ENCODE data around the gene CADM2. TPM values are rescaled to one million over a fixed set of nuclear protein-coding genes. Genes with fewer than 3 reads are reported as not detected.

CADM2 gene
- total RNA-seq, 1 experiment from 2014 or later, result not detected

DNA sequence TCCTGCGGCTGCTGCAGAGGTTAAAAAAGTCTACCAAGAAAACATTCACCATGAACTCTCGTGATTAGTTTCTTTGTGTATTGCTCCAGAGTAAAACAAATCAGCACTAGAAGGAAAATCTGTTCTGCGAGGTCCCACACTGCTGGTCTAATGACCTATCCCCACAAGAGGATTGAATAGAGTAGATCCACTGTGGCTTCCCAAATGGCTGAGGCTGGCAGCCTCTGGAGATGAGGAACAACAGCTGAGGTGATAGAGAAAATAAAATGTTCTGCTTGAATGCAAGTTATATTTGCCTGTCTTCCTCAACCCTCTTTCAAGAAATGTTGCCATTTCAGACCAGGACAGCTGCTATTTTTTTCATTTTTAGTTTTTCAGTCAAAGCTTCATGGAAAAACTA, 883.3 kb downstream of the CADM2 start (continued):
- TF ChIP-seq REST (IDR thresholded peaks at IDR 0.05; ENCODE audit: low read depth), result no peak
- no peak for TF ChIP-seq ATF3 (IDR thresholded peaks at IDR 0.05)
- no peak for TF ChIP-seq CBX3 (IDR thresholded peaks at IDR 0.05; ENCODE audit: low read depth)
- TF ChIP-seq JUND (IDR thresholded peaks at IDR 0.05), result no peak

- Histone ChIP-seq H3K36me3 (ENCODE audit: control insufficient read depth in 1 of 2, insufficient read depth in 2 of 2, low read length in 2 of 2) (no peaks in the 10 kb centered on the region), H3K27ac (ENCODE audit: low read depth, low read length) (no peak overlapping the region), H3K9ac (ENCODE audit: low read length) (no peak overlapping the region), H3K4me2 (ENCODE audit: low read length) (no peak overlapping the region), H3K9me3 (ENCODE audit: control insufficient read depth in 1 of 2, insufficient read depth in 1 of 2, low read depth in 1 of 2, low read length in 2 of 2) (peaks cover 17 to 18% of the 10 kb centered on the region in 2 experiments; a peak in 3 of 4 replicates), H3K27me3 (ENCODE audit: insufficient read depth, low read length) (no peaks in the 10 kb centered on the region), H3K4me1 (ENCODE audit: control insufficient read depth in 1 of 2, insufficient read depth in 2 of 2, low read length in 2 of 2) (no peaks in the 10 kb centered on the region), H3K4me3 (replicated peaks in 1 of 2; ENCODE audit: low read depth in 1 of 2, low read length in 2 of 2) (no peak overlapping the region), H3K9me2 (ENCODE audit: insufficient read depth) (no peaks in the 10 kb centered on the region), H4K20me1 (ENCODE audit: insufficient read depth) (no peaks in the 10 kb centered on the region), H3K79me2 (ENCODE audit: insufficient read depth, low read length) (no peaks in the 10 kb centered on the region), H2AFZ (ENCODE audit: low read depth, low read length, poor library complexity, severe bottlenecking) (no peak overlapping the region)
- TF ChIP-seq, protein P1, sequence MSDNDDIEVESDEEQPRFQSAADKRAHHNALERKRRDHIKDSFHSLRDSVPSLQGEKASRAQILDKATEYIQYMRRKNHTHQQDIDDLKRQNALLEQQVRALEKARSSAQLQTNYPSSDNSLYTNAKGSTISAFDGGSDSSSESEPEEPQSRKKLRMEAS (IDR thresholded peaks at IDR 0.05), result no peak
- no peak for TF ChIP-seq ELF1 (IDR thresholded peaks at IDR 0.05; ENCODE audit: borderline replicate concordance, low read depth)
- no peak for TF ChIP-seq CBX3 (IDR thresholded peaks at IDR 0.05; ENCODE audit: low read depth)
- no peak for TF ChIP-seq FOSL1 (IDR thresholded peaks at IDR 0.05; ENCODE audit: low read depth)
- no peak for TF ChIP-seq SRF (IDR thresholded peaks at IDR 0.05; ENCODE audit: low read depth)
- TF ChIP-seq YY1 (IDR thresholded peaks at IDR 0.05; ENCODE audit: extremely low read depth, insufficient replicate concordance, low read depth, low read length), result no peak
- TF ChIP-seq EZH2 (IDR thresholded peaks at IDR 0.05), result no peak
- no peak for TF ChIP-seq EGR1 (IDR thresholded peaks at IDR 0.05; ENCODE audit: low read depth)
- TF ChIP-seq, protein P2, sequence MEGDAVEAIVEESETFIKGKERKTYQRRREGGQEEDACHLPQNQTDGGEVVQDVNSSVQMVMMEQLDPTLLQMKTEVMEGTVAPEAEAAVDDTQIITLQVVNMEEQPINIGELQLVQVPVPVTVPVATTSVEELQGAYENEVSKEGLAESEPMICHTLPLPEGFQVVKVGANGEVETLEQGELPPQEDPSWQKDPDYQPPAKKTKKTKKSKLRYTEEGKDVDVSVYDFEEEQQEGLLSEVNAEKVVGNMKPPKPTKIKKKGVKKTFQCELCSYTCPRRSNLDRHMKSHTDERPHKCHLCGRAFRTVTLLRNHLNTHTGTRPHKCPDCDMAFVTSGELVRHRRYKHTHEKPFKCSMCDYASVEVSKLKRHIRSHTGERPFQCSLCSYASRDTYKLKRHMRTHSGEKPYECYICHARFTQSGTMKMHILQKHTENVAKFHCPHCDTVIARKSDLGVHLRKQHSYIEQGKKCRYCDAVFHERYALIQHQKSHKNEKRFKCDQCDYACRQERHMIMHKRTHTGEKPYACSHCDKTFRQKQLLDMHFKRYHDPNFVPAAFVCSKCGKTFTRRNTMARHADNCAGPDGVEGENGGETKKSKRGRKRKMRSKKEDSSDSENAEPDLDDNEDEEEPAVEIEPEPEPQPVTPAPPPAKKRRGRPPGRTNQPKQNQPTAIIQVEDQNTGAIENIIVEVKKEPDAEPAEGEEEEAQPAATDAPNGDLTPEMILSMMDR (IDR thresholded peaks at IDR 0.05 in 2 of 3, conservative IDR thresholded peaks at IDR 0.05 in 1 of 3; ENCODE audit: borderline replicate concordance in 1 of 3, insufficient read depth in 1 of 3, low read depth in 2 of 3, low read length in 2 of 3), result no peak
- TF ChIP-seq CEBPB (IDR thresholded peaks at IDR 0.05; ENCODE audit: low read depth), result no peak
- TF ChIP-seq SIN3A (IDR thresholded peaks at IDR 0.05; ENCODE audit: low read depth), result no peak
- no TSS peak for BruUV-seq (replicated peaks)
- intact Hi-C loops (cut with micrococcal nuclease), result no loop called here
- ChIA-PET POLR2A (no interaction called here), RAD21 (ENCODE audit: low non-redundant PET in 1 of 2, low total read pairs in 2 of 2, uncharacterized antibody in 2 of 2, unreplicated experiment in 2 of 2) (no interaction called here), CTCF (no interaction called here)
- ATAC-seq, result no peak
- no peak for DNase-seq (ENCODE audit: low read depth, low spot score)
Measured at GRCh38 chr3:85846940-85847339, 888.2 kb downstream of the CADM2 start.
